NB4 (cell line): ENCODE results near the gene CDKN2AIP.

Source experiments
- DNase-seq: peaks from one replicate; pipeline ENCODE4 v3.0.0; 2010; ENCODE audit warnings: low read depth
- H3K4me3 ChIP-seq: one replicate; pipeline ENCODE4 v1.5.1; 2011; ENCODE audit warnings: mild to moderate bottlenecking, low read depth, low read length, moderate library complexity
- MYC ChIP-seq: IDR thresholded peaks from 2 replicates; pipeline ENCODE4 v1.6.1; 2011; ENCODE audit warnings: low read depth, low read length
- POLR2A ChIP-seq: IDR thresholded peaks from 2 replicates; pipeline ENCODE4 v1.6.1; 2011; ENCODE audit warnings: mild to moderate bottlenecking; ENCODE audit not compliant: insufficient read length; ENCODE audit errors: extremely low read depth
- TF ChIP-seq, protein P1 (sequence below): IDR thresholded peaks from 2 replicates; pipeline ENCODE4 v1.6.1; 2011; ENCODE audit warnings: low read depth, low read length
- TF ChIP-seq, protein P2 (sequence below): IDR thresholded peaks from one replicate; pipeline ENCODE4 v1.5.1; 2012; ENCODE audit warnings: low read depth, low read length

The CDKN2AIP gene

DNA sequence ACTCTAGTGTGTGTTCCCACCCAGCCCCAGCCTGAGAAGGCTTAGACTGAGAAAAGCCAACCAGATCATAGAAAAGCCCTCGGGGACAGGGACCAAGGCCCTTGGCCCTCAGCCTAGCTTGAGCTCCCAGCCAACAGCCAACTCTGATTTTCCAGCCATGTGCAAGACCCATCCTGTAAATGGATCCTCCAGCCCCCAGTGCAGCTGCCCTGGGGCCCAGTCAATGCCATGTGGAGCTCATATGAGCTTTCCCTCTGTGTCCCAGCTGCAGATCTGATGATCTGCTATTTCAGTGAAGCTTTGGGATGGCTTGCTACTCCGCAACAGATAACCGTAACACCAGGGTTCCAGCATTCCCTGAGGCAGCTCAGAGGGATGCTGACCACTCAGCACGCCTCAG is 40.5 kb upstream of the CDKN2AIP start:
- DNase-seq, result no peak
- TF ChIP-seq POLR2A (no peak), MYC (no peak)
- TF ChIP-seq, protein P1, sequence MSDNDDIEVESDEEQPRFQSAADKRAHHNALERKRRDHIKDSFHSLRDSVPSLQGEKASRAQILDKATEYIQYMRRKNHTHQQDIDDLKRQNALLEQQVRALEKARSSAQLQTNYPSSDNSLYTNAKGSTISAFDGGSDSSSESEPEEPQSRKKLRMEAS, result no peak
- TF ChIP-seq, protein P2, sequence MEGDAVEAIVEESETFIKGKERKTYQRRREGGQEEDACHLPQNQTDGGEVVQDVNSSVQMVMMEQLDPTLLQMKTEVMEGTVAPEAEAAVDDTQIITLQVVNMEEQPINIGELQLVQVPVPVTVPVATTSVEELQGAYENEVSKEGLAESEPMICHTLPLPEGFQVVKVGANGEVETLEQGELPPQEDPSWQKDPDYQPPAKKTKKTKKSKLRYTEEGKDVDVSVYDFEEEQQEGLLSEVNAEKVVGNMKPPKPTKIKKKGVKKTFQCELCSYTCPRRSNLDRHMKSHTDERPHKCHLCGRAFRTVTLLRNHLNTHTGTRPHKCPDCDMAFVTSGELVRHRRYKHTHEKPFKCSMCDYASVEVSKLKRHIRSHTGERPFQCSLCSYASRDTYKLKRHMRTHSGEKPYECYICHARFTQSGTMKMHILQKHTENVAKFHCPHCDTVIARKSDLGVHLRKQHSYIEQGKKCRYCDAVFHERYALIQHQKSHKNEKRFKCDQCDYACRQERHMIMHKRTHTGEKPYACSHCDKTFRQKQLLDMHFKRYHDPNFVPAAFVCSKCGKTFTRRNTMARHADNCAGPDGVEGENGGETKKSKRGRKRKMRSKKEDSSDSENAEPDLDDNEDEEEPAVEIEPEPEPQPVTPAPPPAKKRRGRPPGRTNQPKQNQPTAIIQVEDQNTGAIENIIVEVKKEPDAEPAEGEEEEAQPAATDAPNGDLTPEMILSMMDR, result no peak
- H3K4me3 ChIP-seq, result no peak overlapping the region

GRCh38 chr4:183405303-183405702 is 39.1 kb upstream of the CDKN2AIP start:
- TF ChIP-seq, protein P1, result no peak
- TF ChIP-seq POLR2A (no peak), MYC (no peak)
- TF ChIP-seq, protein P2, result no peak
- DNase-seq, result no peak
- no peak overlapping the region for H3K4me3 ChIP-seq

GRCh38 chr4:183407128-183407585 is 37.3 kb upstream of the CDKN2AIP start:
- peak; percentile 90 for DNase-seq
- peak overlapping the region; percentile 51 for H3K4me3 ChIP-seq
- TF ChIP-seq, protein P2, result peak; percentile 70
- TF ChIP-seq MYC, result peak; percentile 49; the same call in 1 of the 2 replicates
- no peak for TF ChIP-seq POLR2A
- TF ChIP-seq, protein P1, result peak; percentile 25; the same call in 1 of the 2 replicates

DNA sequence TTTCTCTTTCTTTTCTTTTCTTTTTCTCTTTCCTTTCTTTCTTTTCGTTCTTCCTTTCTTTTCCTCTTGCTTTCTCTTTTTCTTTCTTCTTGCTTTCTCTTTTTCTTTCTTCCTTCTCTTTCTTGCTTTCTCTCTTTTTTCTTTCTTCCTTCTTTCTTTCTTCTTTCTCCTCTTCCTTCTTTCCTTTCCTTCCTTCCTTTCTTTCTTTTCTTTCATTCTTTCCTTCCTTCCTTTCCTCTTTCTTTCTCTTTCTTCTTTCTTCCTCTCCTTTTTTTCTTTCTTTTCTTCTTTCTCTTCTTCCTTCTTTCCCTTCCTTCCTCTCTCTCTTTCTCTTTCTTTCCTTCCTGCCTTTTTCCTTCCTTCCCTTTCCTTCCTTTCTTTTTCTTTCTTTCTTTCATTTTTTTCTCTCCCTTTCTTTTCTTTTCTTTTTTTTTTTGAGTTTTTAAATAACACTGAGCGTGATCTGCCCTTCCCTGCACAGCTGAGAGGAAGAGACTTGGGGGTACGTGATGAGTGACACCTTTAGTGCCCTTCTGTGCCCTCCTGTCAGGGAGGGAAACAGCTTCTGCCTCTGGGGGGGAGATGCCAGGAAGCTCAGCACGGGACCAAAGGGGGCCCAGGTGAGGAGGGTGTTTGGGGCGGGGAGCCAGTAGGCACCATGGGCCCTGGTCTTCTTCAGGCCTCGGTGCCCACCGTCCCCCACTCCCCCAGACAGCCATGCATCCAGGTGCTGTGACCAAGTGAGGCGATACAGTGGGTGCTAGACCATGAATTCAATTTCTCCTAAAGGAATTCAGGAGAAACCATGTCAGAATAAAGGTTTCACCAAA is 36.6 kb upstream of the CDKN2AIP start:
- TF ChIP-seq, protein P2, result no peak
- TF ChIP-seq POLR2A, result no peak
- no peak for TF ChIP-seq MYC
- TF ChIP-seq, protein P1, result no peak
- DNase-seq, result no peak
- peak overlapping the region; percentile 51 for H3K4me3 ChIP-seq

- H3K4me3 ChIP-seq, result no peak overlapping the region
- TF ChIP-seq MYC, result no peak
- TF ChIP-seq, protein P1, result no peak
- no peak for TF ChIP-seq POLR2A
- TF ChIP-seq, protein P2, result no peak
- peak; percentile 53 for DNase-seq
Observed at GRCh38 chr4:183408796-183409195, 35.6 kb upstream of the CDKN2AIP start.
